Caki2 (cell line): Measurements from ENCODE around the gene WFDC9. TPM values are rescaled to one million over a fixed set of nuclear protein-coding genes. Genes with fewer than 3 reads are reported as not detected.

Experiments used
- total RNA-seq: library from RNA; depleted of rRNA; stranded (reverse); fragments of >200 nt; shearing (Covaris generic); gene quantifications from 2 replicates; pipeline ENCODE4 v1.2.3, GENCODE V29; 2014; ENCODE audit warnings: low replicate concordance; rRNA removed

The WFDC9 gene
- total RNA-seq, 1 experiment from 2014 or later: not detected

Other genes starting within 250 kb of the WFDC9 start
- 2.5 and 21.5 TPM in 2 replicates for gene DBNDD2, start 223.0 kb downstream of the WFDC9 start, total RNA-seq
- 66.4 and 89.4 TPM in 2 replicates for gene PIGT, start 215.1 kb downstream of the WFDC9 start, total RNA-seq
- not detected in 2 replicates for gene WFDC2, start 161.5 kb downstream of the WFDC9 start, total RNA-seq
- not detected in 2 replicates for gene SPINT3, start 115.7 kb downstream of the WFDC9 start, total RNA-seq
- not detected in 2 replicates for gene WFDC6, start 91.8 kb downstream of the WFDC9 start, total RNA-seq
- gene EPPIN, start 83.9 kb downstream of the WFDC9 start, total RNA-seq: not detected in 2 replicates
- gene WFDC8, start 52.0 kb downstream of the WFDC9 start, total RNA-seq: not detected in 2 replicates
- not detected in 2 replicates for gene WFDC10A, start 1.5 kb downstream of the WFDC9 start, total RNA-seq
- not detected in 2 replicates for gene WFDC11, start 39.0 kb upstream of the WFDC9 start, total RNA-seq
- not detected in 2 replicates for gene WFDC13, start 70.8 kb upstream of the WFDC9 start, total RNA-seq
- not detected in 2 replicates for gene WFDC10B, start 73.7 kb upstream of the WFDC9 start, total RNA-seq
- not detected in 2 replicates for gene SPINT4, start 91.1 kb upstream of the WFDC9 start, total RNA-seq
- not detected in 2 replicates for gene WFDC3, start 160.6 kb upstream of the WFDC9 start, total RNA-seq
- gene DNTTIP1, start 160.7 kb upstream of the WFDC9 start, total RNA-seq: 74.3 and 111 TPM in 2 replicates
- 112 and 164 TPM in 2 replicates for gene UBE2C, start 181.4 kb upstream of the WFDC9 start, total RNA-seq
- gene TNNC2, start 196.0 kb upstream of the WFDC9 start, total RNA-seq: not detected in 2 replicates
- 72.8 and 87.6 TPM in 2 replicates for gene SNX21, start 202.5 kb upstream of the WFDC9 start, total RNA-seq
- gene ACOT8, start 226.1 kb upstream of the WFDC9 start, total RNA-seq: 43.3 and 48.7 TPM in 2 replicates
- gene ZSWIM3, start 226.3 kb upstream of the WFDC9 start, total RNA-seq: 4.3 and 5.8 TPM in 2 replicates
- gene ZSWIM1, start 249.9 kb upstream of the WFDC9 start, total RNA-seq: 6.3 and 9.8 TPM in 2 replicates